ENCODE measurements around the gene FREM3.

- TF ChIP-seq CTCF (IDR thresholded peaks at IDR 0.05) (no peak), POLR2A (IDR thresholded peaks at IDR 0.05) (no peak)
Observed at GRCh38 chr4:143564472-143564871, 136.0 kb downstream of the FREM3 start.

Measured in uterus (tissue), 2 donors.